ENCODE measurements around the gene RNF10. TPM values are rescaled to one million over a fixed set of nuclear protein-coding genes. Genes with fewer than 3 reads are reported as not detected.
"Not testable (repeated sequence)": the region's sequence is repeated elsewhere in the genome, so short reads cannot be mapped to it uniquely, and the experiment has no call there.

RNF10 gene
- total and polyA plus RNA-seq, 12 donors, result 218 to 778 (median 271) TPM

DNA sequence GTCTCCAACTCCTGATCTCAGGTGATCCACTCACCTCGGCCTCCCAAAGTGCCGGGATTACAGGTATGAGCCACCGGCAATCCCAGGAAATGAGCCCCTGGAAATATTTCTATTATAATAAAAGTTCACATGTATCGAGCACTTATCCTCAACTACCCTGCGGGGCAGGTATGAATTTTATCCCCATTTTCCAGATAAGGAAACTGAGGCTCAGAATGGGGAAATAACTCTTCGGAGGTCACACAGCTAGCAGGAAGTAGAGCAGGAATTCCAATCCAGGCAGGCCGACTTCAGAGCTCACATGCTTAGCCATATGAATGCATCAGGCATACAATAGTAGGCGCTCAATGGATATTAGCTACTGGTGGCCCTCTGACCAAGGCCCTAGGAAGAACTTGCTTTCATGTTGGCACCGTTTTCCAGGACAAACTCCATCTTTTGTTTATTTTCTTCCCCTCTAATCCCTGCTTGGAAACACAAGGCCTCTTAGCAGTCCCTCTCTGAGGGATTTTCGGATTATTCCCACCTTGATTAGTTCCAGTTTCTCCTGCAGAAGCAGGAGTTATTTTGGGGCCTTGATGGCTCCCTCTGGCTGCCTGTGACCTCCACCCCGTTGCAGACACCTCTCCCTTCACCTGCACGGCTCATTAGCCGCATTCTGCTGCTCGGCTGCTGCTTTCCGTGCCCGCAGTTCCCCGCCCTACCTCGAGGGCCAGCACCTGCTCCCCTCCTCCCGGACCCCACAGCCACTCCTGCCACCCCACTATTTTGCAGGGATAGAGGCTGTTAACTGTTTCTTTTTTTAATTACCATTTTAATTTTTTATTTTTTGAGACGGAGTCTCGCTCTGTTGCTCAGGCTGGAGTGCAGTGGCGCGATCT is 65.8 kb downstream of the RNF10 start:
- H3K27me3 ChIP-seq, result peaks cover 0 to 3% (median 0%) of the 10 kb centered on the region in 7 donors
- intact Hi-C loops (cut with DNase I), result loop anchor here in 2 of 10 donors (10.0 kb wide), 2 partner anchors 495 to 505 kb away; no protein-coding TSS in a partner anchor
- H3K27ac ChIP-seq, result no peak overlapping the region
- ATAC-seq, result no peak
- TF ChIP-seq, protein P1, sequence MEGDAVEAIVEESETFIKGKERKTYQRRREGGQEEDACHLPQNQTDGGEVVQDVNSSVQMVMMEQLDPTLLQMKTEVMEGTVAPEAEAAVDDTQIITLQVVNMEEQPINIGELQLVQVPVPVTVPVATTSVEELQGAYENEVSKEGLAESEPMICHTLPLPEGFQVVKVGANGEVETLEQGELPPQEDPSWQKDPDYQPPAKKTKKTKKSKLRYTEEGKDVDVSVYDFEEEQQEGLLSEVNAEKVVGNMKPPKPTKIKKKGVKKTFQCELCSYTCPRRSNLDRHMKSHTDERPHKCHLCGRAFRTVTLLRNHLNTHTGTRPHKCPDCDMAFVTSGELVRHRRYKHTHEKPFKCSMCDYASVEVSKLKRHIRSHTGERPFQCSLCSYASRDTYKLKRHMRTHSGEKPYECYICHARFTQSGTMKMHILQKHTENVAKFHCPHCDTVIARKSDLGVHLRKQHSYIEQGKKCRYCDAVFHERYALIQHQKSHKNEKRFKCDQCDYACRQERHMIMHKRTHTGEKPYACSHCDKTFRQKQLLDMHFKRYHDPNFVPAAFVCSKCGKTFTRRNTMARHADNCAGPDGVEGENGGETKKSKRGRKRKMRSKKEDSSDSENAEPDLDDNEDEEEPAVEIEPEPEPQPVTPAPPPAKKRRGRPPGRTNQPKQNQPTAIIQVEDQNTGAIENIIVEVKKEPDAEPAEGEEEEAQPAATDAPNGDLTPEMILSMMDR (IDR thresholded peaks at IDR 0.05), result no peak
- no peaks in the 10 kb centered on the region for H3K36me3 ChIP-seq
- peaks cover 0 to 18% (median 5%) of the 10 kb centered on the region in 9 donors for H3K4me1 ChIP-seq
- no peaks in the 10 kb centered on the region for H3K9me3 ChIP-seq
- no peak overlapping the region for H3K4me3 ChIP-seq
- 77% methylated on average over 23 of the region's 23 CpGs for WGBS, 2 donors
- DNase-seq, result no peak

DNA sequence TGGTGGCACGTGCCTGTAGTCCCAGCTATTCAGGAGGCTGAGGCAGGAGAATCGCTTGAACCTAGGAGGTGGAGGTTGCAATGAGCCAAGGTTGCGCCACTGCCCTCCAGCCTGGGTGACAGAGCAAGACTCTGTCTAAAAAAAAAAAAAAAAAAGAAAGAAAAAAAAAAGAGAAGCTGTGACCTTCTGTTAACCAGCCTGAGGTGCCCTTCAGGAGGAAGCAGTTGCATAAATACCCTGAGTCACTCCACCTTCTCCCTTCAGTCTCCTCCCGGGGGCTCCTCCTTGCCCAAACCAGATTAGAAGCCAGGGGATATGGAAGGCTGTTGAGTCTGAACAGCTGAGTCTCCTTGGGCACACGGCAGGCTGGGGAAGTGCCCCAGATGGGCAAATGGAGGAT is 68.3 kb downstream of the RNF10 start:
- not testable (repeated sequence) for DNase-seq, H3K4me3 ChIP-seq
- WGBS, 2 donors, result 67 to 70% methylated on average over 5 of the region's 5 CpGs

DNA sequence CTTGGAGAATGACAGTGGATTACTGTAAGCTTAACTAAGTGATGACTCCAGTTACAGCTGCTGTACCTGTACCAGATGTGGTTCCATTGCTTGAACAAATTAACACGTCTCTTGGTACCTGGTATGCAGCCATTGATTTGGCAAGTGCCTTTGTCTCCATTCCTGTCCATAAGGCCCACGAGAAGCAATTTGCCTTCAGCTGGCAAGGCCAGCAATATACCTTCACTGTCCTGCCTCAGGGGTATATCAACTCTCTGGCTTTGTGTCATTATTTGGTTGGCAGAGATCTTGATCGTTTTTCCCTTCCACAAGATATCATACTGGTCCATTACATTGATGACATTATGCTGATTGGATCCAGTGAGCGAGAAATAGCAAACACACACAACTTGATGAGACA is 76.4 kb downstream of the RNF10 start:
- TF ChIP-seq, protein P1 (IDR thresholded peaks at IDR 0.05), result no peak
- Histone ChIP-seq H3K27ac (no peak overlapping the region), H3K4me3 (no peak overlapping the region), H3K36me3 (no peaks in the 10 kb centered on the region), H3K9me3 (no peaks in the 10 kb centered on the region), H3K27me3 (peaks cover 0 to 4% (median 0%) of the 10 kb centered on the region in 7 donors), H3K4me1 (no peaks in the 10 kb centered on the region)
- DNase-seq, result no peak
- WGBS, 2 donors, result 74 to 77% methylated on average over 4 of the region's 4 CpGs
- ATAC-seq, result no peak
- intact Hi-C loops (cut with DNase I), result loop anchor here in 1 of 10 donors (2.0 kb wide), 1 partner anchor 20 kb away; no protein-coding TSS in a partner anchor

More for the DNA sequence above, 68.3 kb downstream of the RNF10 start:
- intact Hi-C loops (cut with DNase I); H3K36me3 ChIP-seq; H3K27me3 ChIP-seq; H3K9me3 ChIP-seq: not testable (repeated sequence)
- Histone ChIP-seq H3K4me1 (peaks cover 0 to 18% (median 5%) of the 10 kb centered on the region in 9 donors), H3K27ac (peak overlapping the region in 1 of 10 donors; percentile 26)
- peak in 1 of 8 donors; percentile 57 for ATAC-seq

DNA sequence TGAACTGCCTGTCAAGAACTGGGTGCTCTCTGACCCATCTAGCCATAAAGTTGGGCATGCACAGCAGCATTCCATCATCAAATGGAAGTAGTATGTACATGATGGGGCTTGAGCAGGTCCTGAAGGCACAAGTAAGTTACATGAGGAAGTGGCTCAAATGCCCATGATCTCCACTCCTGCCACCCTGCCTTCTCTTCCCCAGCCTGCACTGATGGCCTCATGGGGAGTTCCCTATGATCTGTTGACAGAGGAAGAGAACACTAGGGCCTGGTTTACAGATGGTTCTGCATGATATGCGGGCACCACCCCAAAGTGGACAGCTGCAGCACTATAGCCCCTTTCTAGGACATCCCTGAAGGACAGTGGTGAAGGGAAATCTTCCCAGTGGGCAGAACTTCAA is 77.4 kb downstream of the RNF10 start:
- not testable (repeated sequence) for DNase-seq, H3K4me1 ChIP-seq, H3K9me3 ChIP-seq, ATAC-seq, H3K4me3 ChIP-seq, H3K27ac ChIP-seq, H3K36me3 ChIP-seq, H3K27me3 ChIP-seq
- WGBS, 2 donors, result 79 to 89% methylated on average over 1 of the region's 1 CpG
- intact Hi-C loops (cut with DNase I), result loop anchor here in 1 of 10 donors (2.0 kb wide), 1 partner anchor 19 kb away; no protein-coding TSS in a partner anchor

DNA sequence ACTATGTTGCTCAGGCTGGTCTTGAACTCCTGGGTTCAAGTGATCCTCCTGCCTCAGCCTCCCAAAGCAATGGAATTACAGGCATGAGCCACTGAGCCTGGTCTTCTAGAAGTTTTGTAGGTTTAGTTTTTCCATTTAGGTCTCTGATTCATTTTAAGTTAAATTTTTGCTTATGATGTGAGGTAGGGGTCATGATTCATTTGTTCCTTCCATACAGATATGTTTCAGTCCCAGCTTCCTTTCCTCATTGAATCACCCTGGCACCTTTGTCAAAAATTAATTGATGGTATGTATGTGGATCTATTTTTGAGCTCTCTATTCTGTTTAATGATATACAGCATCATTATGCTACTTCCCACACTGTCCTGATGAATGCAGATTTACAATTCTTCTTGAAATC is 80.7 kb downstream of the RNF10 start:
- H3K27ac ChIP-seq, result no peak overlapping the region
- DNase-seq (no peak), ATAC-seq (no peak)
- intact Hi-C loops (cut with DNase I), result no loop called here
- H3K27me3 ChIP-seq, result peaks cover 0 to 20% (median 7%) of the 10 kb centered on the region in 7 donors
- H3K9me3 ChIP-seq, result no peaks in the 10 kb centered on the region
- no peaks in the 10 kb centered on the region for H3K36me3 ChIP-seq
- H3K4me3 ChIP-seq, result no peak overlapping the region
- TF ChIP-seq, protein P1 (IDR thresholded peaks at IDR 0.05), result no peak
- no peaks in the 10 kb centered on the region for H3K4me1 ChIP-seq

DNA sequence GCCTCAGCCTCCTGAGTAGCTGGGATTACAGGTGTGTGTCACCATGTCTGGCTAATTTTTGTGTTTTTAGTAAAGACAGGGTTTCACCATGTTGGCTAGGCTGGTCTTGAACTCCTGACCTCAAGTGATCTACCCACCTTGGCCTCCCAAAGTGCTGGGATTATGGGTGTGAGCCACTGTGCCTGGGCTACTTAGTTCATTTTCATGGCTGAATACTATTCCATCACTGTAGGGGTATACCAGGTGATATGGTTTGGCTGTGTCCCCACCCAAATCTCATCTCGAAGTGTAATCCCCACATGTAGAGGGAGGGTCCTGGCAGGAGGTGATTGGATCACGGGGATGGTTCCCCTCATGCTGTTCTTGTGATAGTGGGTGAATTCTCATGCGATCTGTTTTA is 83.0 kb downstream of the RNF10 start:
- intact Hi-C loops (cut with DNase I); H3K9me3 ChIP-seq; H3K27ac ChIP-seq; H3K4me1 ChIP-seq; DNase-seq; H3K36me3 ChIP-seq; ATAC-seq; H3K4me3 ChIP-seq: not testable (repeated sequence)
- peaks cover 0 to 27% (median 11%) of the 10 kb centered on the region in 7 donors for H3K27me3 ChIP-seq
- WGBS, 2 donors, result 84 to 93% methylated on average over 3 of the region's 3 CpGs

DNA sequence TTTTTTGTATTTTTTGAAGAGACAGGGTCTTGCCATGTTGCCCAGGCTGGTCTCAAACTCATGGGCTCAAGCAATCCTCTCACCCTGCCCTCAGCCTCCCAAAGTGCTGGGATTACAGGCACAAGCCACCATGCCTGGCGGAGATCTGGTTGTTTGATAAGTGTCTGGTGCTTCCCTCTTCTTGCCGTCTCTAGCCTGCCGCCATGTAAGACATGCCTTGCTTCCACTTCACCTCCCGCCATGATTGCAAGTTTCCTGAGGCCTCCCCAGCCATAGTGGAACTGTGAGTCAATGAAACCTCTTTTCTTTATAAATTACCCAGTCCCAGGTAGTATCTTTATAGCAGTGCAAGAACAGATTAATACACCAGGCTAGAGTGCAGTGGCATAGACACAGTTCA is 83.6 kb downstream of the RNF10 start:
- H3K36me3 ChIP-seq; intact Hi-C loops (cut with DNase I); H3K4me1 ChIP-seq; H3K27ac ChIP-seq; DNase-seq; ATAC-seq; H3K4me3 ChIP-seq; H3K9me3 ChIP-seq: not testable (repeated sequence)
- 95 to 96% methylated on average over 4 of the region's 4 CpGs for WGBS, 2 donors
- H3K27me3 ChIP-seq, result peaks cover 0 to 27% (median 11%) of the 10 kb centered on the region in 7 donors
